ENCODE results near the gene SEPTIN10.
"Not testable (repeated sequence)": the region's sequence is repeated elsewhere in the genome, so short reads cannot be mapped to it uniquely, and the experiment has no call there.

SEPTIN10 gene

DNA sequence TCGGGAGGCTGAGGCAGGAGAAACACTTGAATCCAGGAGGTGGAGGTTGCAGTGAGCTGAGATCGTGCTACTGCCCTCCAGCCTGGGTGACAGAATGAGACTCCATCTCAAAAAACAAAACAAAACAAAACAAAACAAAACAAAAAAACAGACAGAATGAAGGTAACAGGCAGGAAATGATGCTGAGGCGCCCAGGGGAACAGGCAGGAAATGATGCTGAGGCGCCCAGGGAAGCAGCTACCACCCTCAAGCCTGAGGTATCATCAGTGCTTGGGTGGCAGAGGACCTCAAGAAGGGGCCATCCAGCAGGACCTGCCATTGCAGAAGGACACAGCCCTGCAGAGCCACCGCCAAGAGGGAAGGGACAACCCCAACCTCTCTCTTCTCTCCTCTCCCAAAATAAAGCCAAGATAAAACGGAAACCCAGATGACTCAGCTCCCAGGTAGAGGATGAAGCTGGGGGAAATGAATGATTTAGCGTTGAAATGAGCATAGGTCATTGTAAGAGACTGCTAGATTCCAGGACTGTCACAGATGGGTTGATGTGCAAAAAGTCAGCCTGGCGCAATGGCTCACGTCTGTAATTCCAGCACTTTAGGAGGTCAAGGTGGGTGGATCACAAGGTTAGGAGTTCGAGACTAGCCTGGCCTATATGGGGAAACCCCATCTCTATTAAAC is 19.7 kb upstream of the SEPTIN10 start:
- no peak for DNase-seq (ENCODE audit: low read depth)

DNA sequence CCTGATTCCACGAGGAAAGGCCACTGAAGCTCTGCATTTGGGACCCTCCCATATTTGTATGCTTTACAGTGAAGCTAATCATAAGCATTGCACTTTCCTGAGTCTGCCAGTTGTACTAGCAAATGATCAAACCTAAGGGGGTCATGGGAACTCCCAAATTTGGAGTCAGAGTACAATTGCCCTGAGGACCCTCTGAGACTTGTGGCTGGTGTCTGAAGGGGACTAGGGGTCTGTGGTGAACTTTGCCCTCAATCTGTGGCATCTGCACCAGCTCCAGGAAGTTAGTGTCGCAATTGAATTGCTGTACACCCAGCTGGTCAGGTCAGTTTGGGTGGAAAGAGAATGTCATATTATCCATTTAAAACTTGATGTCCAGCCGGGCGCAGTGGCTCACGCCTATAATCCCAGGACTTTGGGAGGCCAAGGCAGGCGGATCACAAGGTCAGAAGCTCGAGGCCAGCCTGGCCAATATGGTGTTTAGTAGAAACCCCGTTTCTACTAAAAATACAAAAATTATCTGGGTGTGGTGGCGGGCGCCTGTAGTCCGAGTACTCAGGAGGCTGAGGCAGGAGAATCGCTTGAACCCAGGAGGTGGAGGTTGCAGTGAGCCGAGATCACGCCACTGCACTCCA is 18.5 kb upstream of the SEPTIN10 start:
- no peak for DNase-seq (ENCODE audit: low read depth)

DNA sequence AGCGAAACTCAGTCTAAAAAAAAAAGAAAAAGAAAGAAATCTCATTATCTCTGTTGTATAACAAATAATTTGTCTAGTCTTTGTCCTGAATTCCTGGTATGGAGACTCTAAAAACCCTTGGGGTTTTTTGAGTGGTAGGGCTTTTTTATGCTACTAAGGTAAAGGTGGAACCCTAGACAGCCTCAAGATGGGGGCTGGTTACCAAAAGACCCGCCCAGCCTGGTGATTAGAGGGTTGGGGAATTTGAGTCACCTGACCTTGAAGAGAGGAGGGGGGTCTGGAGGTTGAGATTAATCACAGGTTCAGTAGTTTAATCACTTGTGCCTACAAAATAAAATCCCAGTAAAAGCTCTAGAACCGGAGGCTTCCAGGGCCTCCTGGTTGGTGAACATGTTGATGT is 18.0 kb upstream of the SEPTIN10 start:
- DNase-seq (ENCODE audit: low read depth) = no peak

DNA sequence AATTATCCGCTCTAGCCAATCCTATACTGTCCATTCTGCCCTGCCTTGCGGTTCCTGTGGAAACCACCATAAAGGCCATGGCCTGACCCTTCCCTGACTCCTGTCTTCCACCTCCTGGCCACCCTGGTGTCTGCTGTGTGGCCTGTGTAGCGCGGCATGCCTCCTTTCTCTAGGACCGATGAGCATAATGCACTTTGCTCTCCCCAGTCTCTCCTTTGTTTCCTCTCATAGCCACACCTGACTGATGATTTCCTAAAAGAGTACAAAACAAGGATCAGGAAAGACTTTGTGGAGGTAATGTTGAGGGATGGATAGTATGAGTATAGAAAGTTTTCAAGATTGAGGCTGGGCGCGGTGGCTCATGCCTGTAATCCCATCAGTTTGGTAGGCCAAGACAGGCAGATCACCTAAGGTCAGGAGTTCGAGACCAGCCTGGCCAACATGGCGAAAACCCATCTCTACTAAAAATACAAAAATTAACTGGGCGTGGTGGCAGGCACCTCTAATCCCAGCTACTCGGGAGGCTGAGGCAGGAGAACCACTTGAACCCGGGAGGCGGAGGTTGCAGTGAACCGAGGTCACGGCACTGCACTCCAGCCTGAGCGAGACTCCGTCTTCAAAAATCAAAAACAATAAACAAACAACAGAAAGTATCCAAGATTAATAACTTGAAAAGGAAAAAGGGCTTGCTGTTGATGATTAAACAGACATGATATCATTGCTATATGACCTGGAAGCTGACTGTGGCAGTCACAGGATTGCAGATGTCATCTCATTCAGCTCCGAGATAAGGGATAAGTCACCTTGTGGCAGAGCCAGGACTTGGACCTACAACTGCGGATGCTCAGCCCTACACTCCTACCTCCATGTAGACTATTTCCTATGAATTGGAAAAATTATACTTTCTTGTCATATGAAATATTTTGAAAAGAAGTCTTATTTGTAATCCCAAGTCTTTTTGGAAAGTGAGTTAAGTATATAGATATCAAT is 17.0 kb upstream of the SEPTIN10 start:
- no peak for DNase-seq (ENCODE audit: low read depth)

DNA sequence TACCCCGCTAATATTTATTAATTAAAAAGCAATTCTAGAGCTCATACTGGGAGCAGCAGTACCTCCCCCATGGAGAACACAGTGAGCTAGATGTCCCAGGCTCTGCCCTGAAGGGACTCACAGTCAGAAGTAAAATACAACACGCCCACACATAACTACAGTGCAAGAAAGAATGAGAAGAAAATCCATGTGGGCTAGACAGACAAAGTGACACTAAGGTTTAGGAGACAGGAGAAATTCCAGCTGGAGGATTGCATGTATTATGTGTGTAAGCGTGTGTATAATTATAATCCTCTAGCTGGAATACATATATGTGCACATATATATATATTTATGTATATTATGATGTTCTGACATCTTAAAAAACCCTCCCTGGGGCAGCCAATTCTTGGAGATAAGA is 16.1 kb upstream of the SEPTIN10 start:
- no peak for DNase-seq (ENCODE audit: low read depth)

DNA sequence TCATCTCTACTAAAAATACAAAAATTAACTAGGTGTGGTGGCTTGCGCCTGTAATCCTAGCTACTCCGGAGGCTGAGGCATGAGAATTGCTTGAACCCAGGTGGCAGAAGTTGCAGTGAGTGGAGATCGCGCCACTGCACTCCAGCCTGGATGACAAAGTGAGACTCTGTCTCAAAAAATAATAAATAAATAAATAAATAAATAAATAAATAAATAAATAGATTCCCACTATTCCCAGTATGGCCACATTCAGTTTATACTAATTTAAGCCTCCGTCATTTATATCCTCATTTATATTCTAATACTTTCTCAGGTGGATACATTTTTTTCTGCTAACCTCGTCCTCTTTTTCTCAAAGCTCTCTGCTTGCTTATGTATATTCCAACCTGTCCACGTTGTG is 14.6 kb upstream of the SEPTIN10 start:
- not testable (repeated sequence) for DNase-seq (ENCODE audit: low read depth)

DNA sequence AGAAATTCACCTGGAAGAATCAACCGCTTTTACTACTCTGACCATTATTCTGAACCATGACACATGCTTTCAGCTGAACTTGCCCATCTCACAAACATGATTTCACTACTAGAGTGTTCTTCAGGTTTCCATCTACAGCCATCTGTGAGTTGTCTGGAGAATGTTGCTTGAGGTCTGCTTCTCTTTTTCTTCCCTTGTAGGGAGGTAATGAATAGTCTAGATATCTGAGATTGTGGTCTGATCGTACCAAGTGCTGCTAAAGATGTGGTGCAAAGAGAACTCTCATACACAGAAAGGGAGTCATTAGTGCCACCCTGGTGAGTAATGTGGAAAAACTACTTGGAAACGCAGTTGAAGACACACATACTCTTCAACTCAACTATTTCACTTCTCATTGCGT is 10.6 kb upstream of the SEPTIN10 start:
- no peak for DNase-seq (ENCODE audit: low read depth)

DNA sequence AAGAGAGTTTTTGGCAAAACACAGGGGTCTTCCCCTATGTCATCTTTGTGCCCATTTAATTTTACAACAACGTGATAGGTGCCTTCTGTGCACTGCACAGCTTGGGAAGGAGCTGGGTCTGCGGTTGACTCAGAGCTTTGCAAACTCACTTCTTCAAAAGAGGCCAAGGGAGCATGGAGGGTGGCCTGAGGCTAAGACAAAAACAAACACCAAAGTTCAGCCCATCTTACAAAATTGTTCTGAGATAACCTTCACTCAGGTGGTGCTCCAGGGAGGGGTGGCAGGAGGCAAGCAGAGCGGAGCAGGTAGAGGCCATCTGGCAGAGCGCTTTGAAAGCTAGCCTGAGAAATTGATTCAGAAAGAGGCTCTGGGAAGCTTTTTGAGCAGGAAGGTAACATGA is 10.2 kb upstream of the SEPTIN10 start:
- DNase-seq (ENCODE audit: low read depth) = no peak

DNA sequence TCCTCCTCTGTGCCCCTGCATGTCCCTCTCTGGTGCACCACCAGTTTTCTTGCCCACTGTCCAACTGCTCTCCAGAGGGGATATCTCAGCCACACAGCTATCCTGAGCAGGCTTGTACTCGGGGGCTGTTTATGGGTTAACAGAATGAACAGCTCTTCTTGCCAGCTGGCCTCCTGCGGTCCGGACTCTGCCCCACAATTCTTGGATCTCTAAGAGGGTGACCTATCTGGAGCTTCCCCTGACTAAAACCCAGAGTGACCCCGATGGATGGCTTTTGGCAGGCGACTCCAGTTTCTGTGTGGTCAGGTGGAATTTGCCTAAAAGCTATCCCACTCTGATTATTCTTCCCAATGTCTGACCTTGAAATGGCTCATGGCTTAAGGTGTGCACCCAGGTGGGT is 9.5 kb upstream of the SEPTIN10 start:
- DNase-seq (ENCODE audit: low read depth) = no peak

DNA sequence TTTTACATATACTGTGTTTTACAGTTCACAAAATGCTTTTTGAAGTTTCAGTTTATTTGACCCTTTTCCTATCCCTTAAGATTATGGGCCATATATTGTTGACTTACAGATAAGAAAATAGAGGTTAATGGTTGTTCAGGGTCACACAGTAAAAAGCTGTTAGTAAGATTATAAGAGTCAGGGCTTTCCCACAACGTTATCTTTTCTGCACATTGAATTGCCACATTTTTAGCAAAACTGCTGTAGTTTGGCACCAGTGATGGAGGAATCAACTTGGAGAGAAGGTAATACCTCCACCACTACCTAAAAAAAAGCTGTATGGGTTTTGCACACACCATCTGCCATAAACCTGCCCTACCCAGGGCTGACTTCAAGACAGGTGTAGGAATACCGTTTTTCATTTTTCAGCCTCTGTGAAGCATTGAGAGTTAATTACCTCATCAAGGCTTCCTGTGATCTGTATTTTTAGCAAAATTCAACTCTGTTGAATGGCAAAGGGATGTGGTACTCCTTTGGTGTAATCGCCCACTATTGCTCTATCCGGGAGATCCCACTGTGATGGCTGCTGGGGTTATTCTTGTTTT is 5.4 kb upstream of the SEPTIN10 start:
- no peak for DNase-seq (ENCODE audit: low read depth)

DNA sequence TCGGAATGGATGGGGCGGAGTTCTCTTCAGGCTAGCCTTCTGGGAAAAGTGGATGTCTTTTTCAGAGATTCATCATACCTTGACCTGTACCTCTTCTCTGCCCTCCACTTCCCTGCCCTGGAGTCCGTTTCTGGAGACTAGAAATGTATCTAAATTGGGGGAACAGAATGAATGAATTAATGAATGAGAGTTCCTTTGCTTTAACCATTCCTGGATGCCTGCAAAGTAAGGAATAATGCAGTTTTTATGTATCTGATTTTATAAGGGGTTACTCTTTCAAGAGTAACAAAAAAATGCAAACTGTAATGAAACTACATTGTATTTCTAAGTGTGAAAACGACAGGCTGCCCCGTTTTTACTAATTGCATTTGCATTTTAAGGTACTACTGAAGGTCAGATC is 2.4 kb upstream of the SEPTIN10 start:
- DNase-seq (ENCODE audit: low read depth) = no peak

DNA sequence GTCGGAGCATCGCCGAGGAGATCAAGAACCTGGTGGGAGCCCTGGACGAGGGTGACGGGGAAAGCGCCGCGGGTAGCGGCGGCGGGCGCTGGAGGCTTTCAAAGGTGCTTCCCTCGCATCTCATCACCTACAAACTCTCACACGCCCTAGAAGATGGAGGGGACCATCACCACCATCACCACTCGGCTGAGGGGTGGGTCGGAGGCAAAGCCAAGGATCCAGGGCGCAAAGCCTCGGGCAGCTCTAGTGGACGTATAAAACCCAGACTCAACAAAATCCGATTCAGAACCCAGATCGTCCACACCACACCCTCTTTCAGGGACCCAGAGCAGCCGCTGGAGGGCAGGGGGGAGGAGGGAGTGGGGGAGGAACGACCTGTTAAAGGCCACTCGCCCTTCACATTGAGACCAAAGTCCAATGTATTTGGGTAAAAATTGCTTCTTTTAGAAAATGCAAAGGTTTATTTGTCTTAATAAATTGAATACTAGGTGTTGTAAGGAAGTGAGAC is 1.9 kb upstream of the SEPTIN10 start:
- no peak for DNase-seq (ENCODE audit: low read depth)

DNA sequence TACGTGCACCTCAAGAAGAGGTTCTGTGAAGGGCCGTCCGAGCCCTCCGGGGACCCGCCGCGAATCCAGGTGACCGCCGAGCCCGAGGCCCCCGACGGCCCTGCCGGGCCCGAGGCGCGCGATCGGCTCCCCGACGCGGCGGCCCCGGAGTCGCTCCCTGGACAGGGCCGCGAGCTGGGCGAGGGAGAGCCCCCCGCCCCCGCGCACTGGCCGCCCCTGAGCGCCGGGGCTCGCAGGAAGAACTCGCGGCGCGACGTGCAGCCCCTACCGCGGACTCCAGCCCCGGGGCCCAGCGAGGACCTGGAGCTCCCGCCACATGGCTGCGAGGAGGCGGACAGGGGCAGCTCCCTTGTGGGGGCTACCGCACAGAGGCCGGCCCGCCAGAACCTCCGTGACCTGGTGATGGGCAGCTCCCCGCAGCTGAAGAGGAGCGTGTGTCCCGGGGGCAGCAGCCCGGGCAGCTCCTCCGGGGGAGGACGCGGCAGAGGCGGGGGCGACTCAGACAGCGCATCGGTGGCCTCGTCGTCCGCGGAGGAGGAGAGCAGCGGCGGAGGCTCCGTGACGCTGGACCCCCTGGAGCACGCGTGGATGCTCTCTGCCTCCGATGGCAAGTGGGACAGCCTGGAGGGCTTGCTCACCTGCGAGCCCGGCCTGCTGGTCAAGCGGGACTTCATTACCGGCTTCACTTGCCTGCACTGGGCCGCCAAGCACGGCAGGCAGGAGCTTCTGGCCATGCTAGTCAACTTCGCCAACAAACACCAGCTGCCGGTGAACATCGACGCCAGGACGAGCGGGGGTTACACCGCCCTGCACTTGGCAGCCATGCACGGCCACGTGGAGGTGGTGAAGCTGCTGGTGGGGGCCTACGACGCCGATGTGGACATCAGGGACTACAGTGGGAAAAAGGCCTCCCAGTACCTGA is 1.2 kb upstream of the SEPTIN10 start:
- no peak for DNase-seq (ENCODE audit: low read depth)

DNA sequence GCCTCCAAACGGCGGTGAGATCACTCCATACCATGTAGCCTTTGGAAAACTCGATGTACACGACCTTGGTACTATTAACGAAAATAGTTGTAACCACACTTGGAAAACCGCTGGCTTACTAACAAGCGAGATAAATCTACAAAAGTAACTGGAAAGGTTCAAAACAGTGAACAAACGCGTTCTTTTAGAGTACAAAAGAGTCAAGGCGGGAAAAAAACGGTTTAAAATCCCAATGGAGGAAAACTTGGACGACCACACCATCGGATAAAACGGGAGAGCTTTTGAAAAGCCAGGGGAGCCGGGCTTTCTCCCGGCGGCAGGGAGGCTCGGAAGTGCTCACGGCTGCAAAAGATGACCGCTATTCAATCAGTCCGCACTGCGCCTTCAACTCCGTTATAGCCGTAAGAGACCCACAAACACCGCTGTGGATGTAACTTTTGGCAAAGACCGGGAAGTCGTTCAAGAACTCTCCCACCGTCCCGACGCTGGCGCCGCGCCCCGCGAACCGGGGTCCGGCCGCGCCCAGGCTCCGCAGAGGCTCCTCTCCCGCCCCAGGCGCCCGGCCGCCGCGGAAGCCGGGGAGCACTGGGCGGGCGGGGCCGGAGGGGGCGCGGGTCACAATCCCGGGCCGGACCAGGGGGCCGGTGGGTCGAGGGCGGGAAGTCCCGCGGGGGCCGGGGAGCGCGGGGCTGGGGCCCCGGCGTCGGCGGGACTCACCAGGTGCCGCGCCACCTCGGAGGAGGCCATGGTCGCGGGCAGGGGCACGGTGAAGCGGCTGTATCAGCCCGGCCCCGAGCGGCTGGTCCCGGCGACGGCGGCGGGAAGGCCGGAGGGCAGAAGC is 465 bp downstream of the SEPTIN10 start:
- no peak for DNase-seq (ENCODE audit: low read depth)

DNA sequence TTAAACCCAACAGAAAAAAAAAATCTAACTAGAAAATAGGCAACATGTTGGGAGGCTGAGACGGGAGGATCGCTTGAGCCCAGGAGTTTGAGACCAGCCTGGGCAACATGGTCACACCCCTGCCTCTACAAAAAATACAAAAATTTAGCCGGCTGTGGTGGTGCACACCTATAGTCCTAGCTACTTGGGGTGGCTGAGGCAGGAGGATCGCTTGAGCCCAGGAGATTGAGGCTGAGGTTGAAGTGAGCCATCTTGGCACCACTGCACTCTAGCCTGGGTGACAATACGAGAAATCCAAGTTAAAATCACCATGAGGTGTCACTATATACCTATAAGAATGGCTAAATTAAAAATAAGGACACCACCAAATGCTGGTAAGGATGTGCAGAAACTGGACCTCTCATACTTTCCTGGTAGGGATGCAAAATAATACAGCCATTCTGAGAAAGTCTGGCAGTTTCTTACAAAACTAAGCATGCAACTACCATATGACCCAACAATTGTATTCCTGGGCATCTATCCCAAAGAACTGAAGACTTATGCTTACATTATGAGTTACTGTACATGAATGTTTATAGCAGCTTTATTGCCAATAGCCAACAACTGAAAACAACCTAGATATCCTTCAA is 2.2 kb downstream of the SEPTIN10 start:
- no peak for DNase-seq (ENCODE audit: low read depth)

DNA sequence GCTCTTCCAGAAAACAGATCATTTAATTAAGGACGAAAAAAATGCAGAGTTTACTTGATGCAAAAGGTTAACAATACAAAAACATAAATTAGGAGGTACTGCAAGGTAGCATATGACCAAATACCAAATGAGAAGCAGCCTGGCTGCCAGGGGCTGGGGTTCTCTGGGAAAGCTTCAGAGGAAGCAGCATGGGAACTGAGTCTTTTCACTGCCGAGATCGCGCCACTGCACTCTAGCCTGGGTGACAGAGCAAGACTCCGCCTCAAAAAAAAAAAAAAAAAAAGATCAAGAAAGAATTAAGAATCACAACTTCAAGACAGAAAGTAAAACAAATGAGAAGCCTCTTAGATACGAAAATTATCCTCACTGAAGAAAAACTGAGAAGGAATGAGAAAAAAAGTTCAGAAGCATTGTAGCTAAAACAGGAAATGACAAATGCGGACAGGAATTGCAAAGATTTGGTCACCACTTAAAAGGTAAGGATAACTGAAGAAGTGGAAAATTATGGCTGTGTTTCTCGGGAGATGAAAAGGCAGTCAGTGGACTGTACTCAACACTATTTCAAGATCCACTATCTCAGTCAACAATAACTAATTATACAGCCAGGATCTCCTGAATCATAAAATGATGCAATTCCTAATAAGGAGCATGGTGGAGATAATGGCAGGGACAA is 4.3 kb downstream of the SEPTIN10 start:
- no peak for DNase-seq (ENCODE audit: low read depth)

DNA sequence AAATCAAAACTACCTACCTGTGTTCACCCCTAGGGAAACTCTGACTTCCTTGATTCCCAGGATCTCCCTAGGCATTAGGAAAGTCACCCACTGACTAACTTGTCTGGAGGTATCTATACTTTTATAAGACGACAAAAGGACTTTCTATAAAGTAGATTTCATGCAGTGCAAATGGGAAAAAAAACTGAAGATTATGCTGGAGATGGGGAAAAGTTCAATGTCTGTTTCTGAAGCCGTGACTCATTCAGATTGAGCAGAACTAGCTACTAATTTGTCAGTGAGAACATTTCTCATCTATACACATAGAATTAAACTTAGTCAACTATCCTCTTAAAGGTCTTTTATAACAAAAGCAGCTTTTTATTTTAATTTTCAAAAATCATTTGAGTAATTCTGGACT is 6.0 kb downstream of the SEPTIN10 start:
- no peak for DNase-seq (ENCODE audit: low read depth)

DNA sequence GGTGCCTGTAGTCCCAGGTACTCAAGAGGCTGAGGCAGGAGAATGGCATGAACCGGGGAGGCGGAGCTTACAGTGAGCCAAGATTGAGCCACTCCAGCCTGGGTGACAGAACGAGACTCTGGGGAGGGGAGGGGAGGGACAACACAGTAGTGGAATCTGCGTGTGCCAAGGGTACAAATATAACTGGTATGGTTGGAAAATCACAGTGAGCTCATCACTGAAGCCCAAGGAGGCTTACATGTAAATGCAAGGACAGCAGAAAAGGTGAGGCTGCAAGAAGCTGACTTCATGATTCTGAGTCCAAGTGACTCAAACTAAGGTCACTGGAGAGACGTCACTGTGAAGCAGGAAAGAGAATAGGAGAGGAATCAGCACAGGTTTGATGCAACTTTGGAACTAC is 9.2 kb downstream of the SEPTIN10 start:
- DNase-seq (ENCODE audit: low read depth) = no peak

DNA sequence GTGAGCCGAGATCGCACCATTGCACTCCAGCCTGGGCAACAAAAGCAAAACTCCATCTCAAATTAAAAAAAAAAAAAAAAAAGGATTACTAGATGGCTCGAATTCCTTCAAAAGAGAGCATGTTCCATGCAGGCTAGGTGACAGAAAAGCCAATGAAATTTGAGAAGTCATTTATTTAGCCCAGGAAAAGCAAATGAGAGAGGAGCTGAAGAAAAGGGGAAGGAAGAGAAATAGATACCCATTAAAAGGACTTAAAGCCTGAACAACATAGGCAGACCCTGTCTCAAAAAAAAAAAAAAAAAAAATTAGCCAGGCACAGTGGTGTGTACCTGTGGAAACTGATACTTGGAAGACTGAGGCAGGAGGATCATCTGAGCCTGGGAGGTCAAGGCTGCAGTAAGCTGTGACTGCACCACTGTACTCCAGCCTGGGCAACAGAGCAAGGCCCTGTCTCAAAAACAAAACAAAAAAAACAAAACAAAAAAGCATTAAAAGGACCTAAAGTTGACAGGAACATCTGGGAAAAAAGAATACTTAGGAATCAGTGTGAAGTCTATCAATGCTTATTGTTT is 11.1 kb downstream of the SEPTIN10 start:
- no peak for DNase-seq (ENCODE audit: low read depth)
